ENCODE data around the gene AK1. TPM values are rescaled to one million over a fixed set of nuclear protein-coding genes. Genes with fewer than 3 reads are reported as not detected.
A peak's percentile ranks its signal among the peaks of the same experiment; 100 is the strongest.

AK1 gene
- total and polyA plus RNA-seq, 2 of the 13 experiments (the other 11 are each of a cell fraction or from before 2014, with no cell fraction given): 19.1 to 32.8 TPM

DNA sequence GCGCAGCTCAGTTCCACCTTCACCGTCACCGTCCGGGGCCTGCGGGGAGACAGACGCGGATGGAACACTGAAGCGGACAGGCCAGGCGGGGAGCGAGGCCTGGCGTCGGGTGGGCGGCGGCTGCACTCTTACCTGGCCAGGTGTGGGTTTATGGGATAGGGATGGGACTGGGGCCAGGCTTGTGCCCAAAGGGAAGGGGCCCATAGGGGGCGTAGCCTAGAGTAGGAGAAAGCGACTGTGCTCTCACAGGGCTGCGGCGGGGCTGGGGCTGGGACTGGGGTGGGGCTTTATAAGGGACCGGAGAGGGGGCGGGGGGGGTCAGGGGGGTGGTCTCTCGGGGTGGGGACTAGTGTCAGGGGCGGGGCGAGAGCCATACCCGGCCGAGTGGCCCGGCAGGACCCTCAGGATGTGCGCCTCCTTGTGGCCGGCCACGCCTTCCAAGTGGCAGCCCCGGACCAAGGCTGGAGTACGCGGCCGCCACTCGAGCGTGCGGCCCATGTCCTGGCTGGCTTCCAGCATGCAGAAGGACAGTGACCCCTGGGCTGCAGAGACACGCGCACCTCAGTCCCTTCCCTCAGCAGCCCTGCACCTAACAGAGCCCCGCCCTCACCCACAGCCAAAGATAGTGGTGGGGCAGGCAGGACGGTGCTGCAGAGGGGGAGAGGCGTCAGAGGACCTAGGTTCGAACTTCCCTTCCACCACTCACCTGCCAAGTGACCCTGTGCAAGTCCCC is 52.0 kb downstream of the AK1 start (continued):
- TF ChIP-seq, protein P1, sequence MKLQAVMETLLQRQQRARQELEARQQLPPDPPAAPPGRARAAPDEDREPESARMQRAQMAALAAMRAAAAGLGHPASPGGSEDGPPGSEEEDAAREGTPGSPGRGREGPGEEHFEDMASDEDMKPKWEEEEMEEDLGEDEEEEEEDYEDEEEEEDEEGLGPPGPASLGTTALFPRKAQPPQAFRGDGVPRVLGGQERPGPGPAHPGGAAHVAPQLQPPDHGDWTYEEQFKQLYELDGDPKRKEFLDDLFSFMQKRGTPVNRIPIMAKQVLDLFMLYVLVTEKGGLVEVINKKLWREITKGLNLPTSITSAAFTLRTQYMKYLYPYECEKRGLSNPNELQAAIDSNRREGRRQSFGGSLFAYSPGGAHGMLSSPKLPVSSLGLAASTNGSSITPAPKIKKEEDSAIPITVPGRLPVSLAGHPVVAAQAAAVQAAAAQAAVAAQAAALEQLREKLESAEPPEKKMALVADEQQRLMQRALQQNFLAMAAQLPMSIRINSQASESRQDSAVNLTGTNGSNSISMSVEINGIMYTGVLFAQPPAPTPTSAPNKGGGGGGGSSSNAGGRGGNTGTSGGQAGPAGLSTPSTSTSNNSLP (IDR thresholded peaks at IDR 0.05; ENCODE audit: low read depth, low read length): no peak
- no peak for TF ChIP-seq ZNF75D (CRISPR knock-in tag; IDR thresholded peaks at IDR 0.05; ENCODE audit: borderline replicate concordance)
- no peak for TF ChIP-seq NKX3-1 (CRISPR knock-in tag; IDR thresholded peaks at IDR 0.05)
- TF ChIP-seq, protein P2, sequence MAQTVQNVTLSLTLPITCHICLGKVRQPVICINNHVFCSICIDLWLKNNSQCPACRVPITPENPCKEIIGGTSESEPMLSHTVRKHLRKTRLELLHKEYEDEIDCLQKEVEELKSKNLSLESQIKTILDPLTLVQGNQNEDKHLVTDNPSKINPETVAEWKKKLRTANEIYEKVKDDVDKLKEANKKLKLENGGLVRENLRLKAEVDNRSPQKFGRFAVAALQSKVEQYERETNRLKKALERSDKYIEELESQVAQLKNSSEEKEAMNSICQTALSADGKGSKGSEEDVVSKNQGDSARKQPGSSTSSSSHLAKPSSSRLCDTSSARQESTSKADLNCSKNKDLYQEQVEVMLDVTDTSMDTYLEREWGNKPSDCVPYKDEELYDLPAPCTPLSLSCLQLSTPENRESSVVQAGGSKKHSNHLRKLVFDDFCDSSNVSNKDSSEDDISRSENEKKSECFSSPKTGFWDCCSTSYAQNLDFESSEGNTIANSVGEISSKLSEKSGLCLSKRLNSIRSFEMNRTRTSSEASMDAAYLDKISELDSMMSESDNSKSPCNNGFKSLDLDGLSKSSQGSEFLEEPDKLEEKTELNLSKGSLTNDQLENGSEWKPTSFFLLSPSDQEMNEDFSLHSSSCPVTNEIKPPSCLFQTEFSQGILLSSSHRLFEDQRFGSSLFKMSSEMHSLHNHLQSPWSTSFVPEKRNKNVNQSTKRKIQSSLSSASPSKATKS (CRISPR knock-in tag; IDR thresholded peaks at IDR 0.05): no peak
- peak; percentile 63 for TF ChIP-seq STAG1 (CRISPR knock-in tag; IDR thresholded peaks at IDR 0.05)
- no peak for TF ChIP-seq ZNF792 (CRISPR knock-in tag; IDR thresholded peaks at IDR 0.05)
- TF ChIP-seq ZNF281 (CRISPR knock-in tag; IDR thresholded peaks at IDR 0.05; ENCODE audit: borderline replicate concordance): no peak
- TF ChIP-seq HCFC1 (IDR thresholded peaks at IDR 0.05; ENCODE audit: low read depth, low read length): no peak
- TF ChIP-seq ZNF672 (CRISPR knock-in tag; IDR thresholded peaks at IDR 0.05): no peak
- no peak for TF ChIP-seq ZFYVE20 (CRISPR knock-in tag; IDR thresholded peaks at IDR 0.05; ENCODE audit: borderline replicate concordance, low read depth)
- no peak for TF ChIP-seq ZNF446 (CRISPR knock-in tag; IDR thresholded peaks at IDR 0.05)
- TF ChIP-seq FOSL2 (CRISPR knock-in tag; IDR thresholded peaks at IDR 0.05): peak; percentile 29; the same call in 1 of the 2 replicates
- TF ChIP-seq HNRNPUL1 (IDR thresholded peaks at IDR 0.05; ENCODE audit: low read depth, low read length): no peak
- TF ChIP-seq TMF1 (CRISPR knock-in tag; IDR thresholded peaks at IDR 0.05; ENCODE audit: low read depth): no peak
- TF ChIP-seq, protein P3, sequence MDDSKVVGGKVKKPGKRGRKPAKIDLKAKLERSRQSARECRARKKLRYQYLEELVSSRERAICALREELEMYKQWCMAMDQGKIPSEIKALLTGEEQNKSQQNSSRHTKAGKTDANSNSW (CRISPR knock-in tag; IDR thresholded peaks at IDR 0.05; ENCODE audit: borderline replicate concordance): no peak
- no peak for TF ChIP-seq ZNF746 (CRISPR knock-in tag; IDR thresholded peaks at IDR 0.05)
- no peak for TF ChIP-seq TOE1 (CRISPR knock-in tag; IDR thresholded peaks at IDR 0.05)
- peak; percentile 55; the same call in 1 of the 2 replicates for TF ChIP-seq ZNF331 (CRISPR knock-in tag; IDR thresholded peaks at IDR 0.05)
- peak; percentile 47; the same call in 1 of the 2 replicates for TF ChIP-seq YEATS2 (CRISPR knock-in tag; IDR thresholded peaks at IDR 0.05; ENCODE audit: borderline replicate concordance)
- no peak for TF ChIP-seq NFYB (CRISPR knock-in tag; IDR thresholded peaks at IDR 0.05)
- no peak for TF ChIP-seq TCF7L2 (IDR thresholded peaks at IDR 0.05; ENCODE audit: low read depth, low read length)
- TF ChIP-seq PATZ1 (CRISPR knock-in tag; IDR thresholded peaks at IDR 0.05): peak; percentile 54; the same call in 1 of the 2 replicates

All from HepG2 (cell line).